Measurements from ENCODE around the gene NFIB. TPM values are rescaled to one million over a fixed set of nuclear protein-coding genes. Genes with fewer than 3 reads are reported as not detected.

NFIB gene
- total RNA-seq, 1 experiment from 2014 or later, result 12.5 TPM

DNA sequence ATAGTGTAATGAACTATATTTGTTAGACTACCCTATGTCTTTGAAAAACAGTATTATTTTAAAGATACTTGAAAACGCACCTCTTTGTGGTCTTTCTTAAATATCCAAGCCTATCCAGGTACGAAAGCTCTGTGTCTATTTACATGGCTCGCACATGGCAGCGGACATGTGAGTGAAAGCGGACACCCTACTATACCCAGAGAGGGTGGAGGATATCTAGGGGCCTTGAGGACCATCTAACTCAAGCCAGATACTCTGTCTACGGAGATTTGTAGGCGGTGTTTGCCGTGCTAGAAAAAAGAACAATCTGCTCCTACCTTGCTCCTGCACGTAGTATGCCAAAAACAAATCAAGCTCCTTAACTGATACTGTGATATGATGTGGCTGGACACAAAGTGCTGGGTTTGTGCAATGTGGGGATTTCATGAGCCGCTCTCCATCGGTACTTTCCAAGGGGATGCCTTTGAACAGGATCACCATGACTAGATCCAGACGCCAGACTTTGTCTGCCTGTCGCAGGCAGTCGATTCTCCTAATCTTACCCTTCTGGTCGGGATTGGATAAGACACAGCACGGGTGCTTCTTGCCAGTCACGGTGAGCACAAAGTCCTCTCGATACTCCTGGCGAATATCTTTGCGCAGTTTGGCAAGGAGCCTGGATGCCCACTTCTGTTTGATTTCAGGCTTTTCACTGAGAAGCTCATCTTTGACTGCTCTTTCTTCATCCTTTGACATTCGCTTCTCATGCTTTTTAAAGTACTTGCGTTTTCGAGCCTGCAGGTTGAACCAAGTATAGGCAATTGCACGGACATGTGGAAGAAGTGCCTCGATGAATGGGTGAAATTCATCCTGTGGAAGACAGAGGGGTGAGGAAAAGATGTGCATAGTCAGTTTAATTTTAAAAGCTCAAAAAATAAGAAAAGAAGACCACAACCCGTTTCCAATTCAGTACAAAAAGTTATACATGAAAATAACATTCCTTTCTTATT lies 7.0 kb downstream of the NFIB start (continued):
- TF ChIP-seq, protein P1, sequence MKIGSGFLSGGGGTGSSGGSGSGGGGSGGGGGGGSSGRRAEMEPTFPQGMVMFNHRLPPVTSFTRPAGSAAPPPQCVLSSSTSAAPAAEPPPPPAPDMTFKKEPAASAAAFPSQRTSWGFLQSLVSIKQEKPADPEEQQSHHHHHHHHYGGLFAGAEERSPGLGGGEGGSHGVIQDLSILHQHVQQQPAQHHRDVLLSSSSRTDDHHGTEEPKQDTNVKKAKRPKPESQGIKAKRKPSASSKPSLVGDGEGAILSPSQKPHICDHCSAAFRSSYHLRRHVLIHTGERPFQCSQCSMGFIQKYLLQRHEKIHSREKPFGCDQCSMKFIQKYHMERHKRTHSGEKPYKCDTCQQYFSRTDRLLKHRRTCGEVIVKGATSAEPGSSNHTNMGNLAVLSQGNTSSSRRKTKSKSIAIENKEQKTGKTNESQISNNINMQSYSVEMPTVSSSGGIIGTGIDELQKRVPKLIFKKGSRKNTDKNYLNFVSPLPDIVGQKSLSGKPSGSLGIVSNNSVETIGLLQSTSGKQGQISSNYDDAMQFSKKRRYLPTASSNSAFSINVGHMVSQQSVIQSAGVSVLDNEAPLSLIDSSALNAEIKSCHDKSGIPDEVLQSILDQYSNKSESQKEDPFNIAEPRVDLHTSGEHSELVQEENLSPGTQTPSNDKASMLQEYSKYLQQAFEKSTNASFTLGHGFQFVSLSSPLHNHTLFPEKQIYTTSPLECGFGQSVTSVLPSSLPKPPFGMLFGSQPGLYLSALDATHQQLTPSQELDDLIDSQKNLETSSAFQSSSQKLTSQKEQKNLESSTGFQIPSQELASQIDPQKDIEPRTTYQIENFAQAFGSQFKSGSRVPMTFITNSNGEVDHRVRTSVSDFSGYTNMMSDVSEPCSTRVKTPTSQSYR (CRISPR knock-in tag; IDR thresholded peaks at IDR 0.05), result no peak
- TF ChIP-seq, protein P2, sequence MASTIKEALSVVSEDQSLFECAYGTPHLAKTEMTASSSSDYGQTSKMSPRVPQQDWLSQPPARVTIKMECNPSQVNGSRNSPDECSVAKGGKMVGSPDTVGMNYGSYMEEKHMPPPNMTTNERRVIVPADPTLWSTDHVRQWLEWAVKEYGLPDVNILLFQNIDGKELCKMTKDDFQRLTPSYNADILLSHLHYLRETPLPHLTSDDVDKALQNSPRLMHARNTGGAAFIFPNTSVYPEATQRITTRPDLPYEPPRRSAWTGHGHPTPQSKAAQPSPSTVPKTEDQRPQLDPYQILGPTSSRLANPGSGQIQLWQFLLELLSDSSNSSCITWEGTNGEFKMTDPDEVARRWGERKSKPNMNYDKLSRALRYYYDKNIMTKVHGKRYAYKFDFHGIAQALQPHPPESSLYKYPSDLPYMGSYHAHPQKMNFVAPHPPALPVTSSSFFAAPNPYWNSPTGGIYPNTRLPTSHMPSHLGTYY (CRISPR knock-in tag; IDR thresholded peaks at IDR 0.05), result no peak
- TF ChIP-seq ELF4 (CRISPR knock-in tag; IDR thresholded peaks at IDR 0.05; ENCODE audit: low read depth), result no peak

DNA sequence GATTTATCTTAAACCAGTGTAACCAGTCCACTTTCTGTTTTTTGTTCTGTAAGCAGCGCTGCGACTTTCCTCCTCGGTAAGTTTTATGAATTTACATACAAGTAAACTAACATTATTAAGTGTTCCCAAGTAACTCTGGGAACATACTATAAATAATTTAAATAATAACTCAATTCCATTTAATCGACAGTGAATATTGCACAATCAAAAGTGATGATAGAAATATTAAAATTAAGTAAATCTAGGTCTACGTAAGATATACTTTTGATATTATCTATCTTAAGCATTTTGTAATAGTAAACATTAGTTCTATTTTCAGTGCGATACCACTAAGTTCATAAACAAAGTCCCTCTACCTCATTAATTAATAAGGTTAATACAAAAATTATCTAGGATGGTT lies 7.8 kb downstream of the NFIB start:
- peaks cover 12% of the 10 kb centered on the region for H3K36me3 Mint-ChIP-seq
- CTCF ChIA-PET, result no interaction called here
- no peak overlapping the region for H3K27ac Mint-ChIP-seq
- no peaks in the 10 kb centered on the region for H3K9me3 Mint-ChIP-seq
- POLR2A ChIA-PET, result interaction anchor here (0.6 kb wide), 1 partner anchor 68 kb away, joined by 3 read pairs; no protein-coding TSS in a partner anchor
- no peak overlapping the region for H3K4me3 Mint-ChIP-seq
- H3K4me1 Mint-ChIP-seq, result peaks cover 32% of the 10 kb centered on the region
- no peak for ATAC-seq
- 0 out of 2 replicates have a peak, but pooled peaks cover under 1% of the 10 kb centered on the region for H3K27me3 Mint-ChIP-seq (ENCODE audit: low read depth)
- no peak for TF ChIP-seq FOXK1 (CRISPR knock-in tag; IDR thresholded peaks at IDR 0.05)
- TF ChIP-seq CREB1 (CRISPR knock-in tag; IDR thresholded peaks at IDR 0.05), result no peak
- no peak for DNase-seq (ENCODE audit: low spot score)

- peaks cover 20% of the 10 kb centered on the region for H3K4me1 Mint-ChIP-seq
- no peak overlapping the region for H3K27ac Mint-ChIP-seq
- ATAC-seq (no peak), DNase-seq (ENCODE audit: low spot score) (no peak)
- no peak overlapping the region for H3K4me3 Mint-ChIP-seq
- TF ChIP-seq ZNF425 (CRISPR knock-in tag; conservative IDR thresholded peaks at IDR 0.05), result no peak
- no peak for TF ChIP-seq ZNF317 (CRISPR knock-in tag; IDR thresholded peaks at IDR 0.05; ENCODE audit: borderline replicate concordance, low read depth)
- CTCF ChIA-PET, result no interaction called here
- no peaks in the 10 kb centered on the region for H3K27me3 Mint-ChIP-seq (ENCODE audit: low read depth)
- H3K9me3 Mint-ChIP-seq, result no peaks in the 10 kb centered on the region
- POLR2A ChIA-PET, result no interaction called here
- peaks cover 12% of the 10 kb centered on the region for H3K36me3 Mint-ChIP-seq
Observed at GRCh38 chr9:14304259-14304658, 9.7 kb downstream of the NFIB start.

DNA sequence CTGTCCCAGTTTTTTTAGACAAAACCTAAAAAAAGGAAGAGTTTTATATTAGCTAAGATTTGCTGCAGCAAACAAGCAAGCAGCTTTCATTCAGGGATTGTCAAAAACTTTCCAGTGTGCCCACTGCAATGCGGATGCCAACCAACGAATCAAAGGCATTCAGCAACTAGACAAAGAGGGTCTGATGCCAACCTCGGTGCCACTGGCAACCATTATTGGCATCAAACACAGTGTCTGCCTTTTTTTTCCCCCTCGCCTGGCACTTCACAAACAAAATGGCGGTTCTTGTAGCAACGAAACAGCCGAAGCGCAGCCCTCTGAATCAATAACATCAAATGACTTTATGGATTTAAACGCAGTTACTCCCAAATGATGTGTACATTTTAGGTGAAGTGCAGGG lies 10.4 kb downstream of the NFIB start:
- Mint-ChIP-seq H3K36me3 (peaks cover 12% of the 10 kb centered on the region), H3K9me3 (no peaks in the 10 kb centered on the region), H3K27me3 (ENCODE audit: low read depth) (no peaks in the 10 kb centered on the region), H3K4me3 (no peak overlapping the region), H3K27ac (no peak overlapping the region), H3K4me1 (peaks cover 19% of the 10 kb centered on the region)
- ATAC-seq (no peak), DNase-seq (ENCODE audit: low spot score) (no peak)
- ChIA-PET POLR2A (no interaction called here), CTCF (no interaction called here)
- TF ChIP-seq NR2C2 (CRISPR knock-in tag; IDR thresholded peaks at IDR 0.05) (no peak), ARID4B (CRISPR knock-in tag; IDR thresholded peaks at IDR 0.05; ENCODE audit: borderline replicate concordance) (no peak), ZMAT4 (CRISPR knock-in tag; IDR thresholded peaks at IDR 0.05) (no peak), ESRRA (CRISPR knock-in tag; IDR thresholded peaks at IDR 0.05; ENCODE audit: borderline replicate concordance) (no peak), CREB1 (CRISPR knock-in tag; IDR thresholded peaks at IDR 0.05) (no peak), AR (CRISPR knock-in tag; IDR thresholded peaks at IDR 0.05) (no peak), ATF3 (CRISPR knock-in tag; conservative IDR thresholded peaks at IDR 0.05) (no peak)
